ENCODE data around the gene OSBPL6. TPM values are rescaled to one million over a fixed set of nuclear protein-coding genes. Genes with fewer than 3 reads are reported as not detected.

OSBPL6 gene
- total and polyA plus RNA-seq, 2 donors from 2014 or later: 0.91 to 1.4 TPM

DNA sequence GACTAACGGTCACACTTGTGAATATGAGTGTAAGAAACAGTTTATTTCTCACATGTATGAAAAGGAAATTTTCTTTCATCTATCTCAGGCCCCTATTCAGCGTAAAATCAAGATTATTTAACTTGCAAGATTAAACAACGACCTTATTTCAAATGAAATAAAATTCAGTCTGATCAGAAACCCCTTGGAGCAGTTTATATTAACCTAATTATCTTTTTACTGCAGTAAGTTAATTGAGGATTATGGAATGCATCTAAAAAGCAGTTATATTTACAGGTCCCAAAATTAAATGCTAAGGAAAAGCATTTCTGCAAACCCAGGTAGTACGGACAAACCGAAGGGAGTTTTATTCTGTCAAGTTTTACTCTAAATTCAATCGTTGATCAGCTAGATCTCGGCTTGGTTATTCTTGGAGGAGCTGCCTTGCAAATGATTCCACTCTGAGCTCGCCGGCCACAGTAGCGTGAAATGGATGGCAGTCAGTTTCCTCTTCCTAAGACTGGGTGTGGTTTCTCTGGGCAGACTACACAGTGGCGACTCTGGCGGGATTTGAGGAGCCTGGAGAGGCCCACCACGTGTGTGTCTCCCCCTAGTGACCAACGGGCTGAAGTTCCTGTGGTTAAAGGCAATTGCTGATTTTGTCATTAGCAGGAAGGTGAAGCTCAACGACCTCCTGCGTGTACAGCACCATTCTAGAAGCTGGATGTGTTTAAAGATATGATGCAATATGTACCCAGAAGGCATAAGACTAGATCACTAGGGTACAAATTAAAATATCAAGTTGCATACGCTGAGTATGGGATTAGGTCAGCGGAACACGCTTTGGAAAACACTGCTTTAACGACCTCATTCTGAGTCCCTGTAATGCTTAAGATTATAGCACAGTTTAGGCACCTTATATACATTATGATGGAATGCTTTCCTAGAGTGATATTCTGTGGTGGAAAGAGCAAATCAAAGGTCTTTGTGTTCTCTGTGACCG is 220.2 kb downstream of the OSBPL6 start:
- no peaks in the 10 kb centered on the region for H3K27me3 ChIP-seq (ENCODE audit: control insufficient read depth, insufficient read depth, low read length)
- H3K9me3 ChIP-seq (ENCODE audit: control insufficient read depth in 2 of 3, insufficient read depth in 1 of 3, low read length in 3 of 3): no peaks in the 10 kb centered on the region
- peak overlapping the region; percentile 67 to 86 (median 79) for H3K4me3 ChIP-seq (ENCODE audit: low read length in 3 of 3)
- TF ChIP-seq, protein P1, sequence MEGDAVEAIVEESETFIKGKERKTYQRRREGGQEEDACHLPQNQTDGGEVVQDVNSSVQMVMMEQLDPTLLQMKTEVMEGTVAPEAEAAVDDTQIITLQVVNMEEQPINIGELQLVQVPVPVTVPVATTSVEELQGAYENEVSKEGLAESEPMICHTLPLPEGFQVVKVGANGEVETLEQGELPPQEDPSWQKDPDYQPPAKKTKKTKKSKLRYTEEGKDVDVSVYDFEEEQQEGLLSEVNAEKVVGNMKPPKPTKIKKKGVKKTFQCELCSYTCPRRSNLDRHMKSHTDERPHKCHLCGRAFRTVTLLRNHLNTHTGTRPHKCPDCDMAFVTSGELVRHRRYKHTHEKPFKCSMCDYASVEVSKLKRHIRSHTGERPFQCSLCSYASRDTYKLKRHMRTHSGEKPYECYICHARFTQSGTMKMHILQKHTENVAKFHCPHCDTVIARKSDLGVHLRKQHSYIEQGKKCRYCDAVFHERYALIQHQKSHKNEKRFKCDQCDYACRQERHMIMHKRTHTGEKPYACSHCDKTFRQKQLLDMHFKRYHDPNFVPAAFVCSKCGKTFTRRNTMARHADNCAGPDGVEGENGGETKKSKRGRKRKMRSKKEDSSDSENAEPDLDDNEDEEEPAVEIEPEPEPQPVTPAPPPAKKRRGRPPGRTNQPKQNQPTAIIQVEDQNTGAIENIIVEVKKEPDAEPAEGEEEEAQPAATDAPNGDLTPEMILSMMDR (IDR thresholded peaks at IDR 0.05; ENCODE audit: borderline replicate concordance, extremely low read depth, insufficient read depth): peak; percentile 87
- H3K27ac ChIP-seq (ENCODE audit: low read depth in 2 of 2, low read length in 2 of 2): peak overlapping the region in 1 of 2 donors; percentile 76
- H3K4me1 ChIP-seq (ENCODE audit: control insufficient read depth in 2 of 3, insufficient read depth in 2 of 3, low read depth in 1 of 3, low read length in 3 of 3): peaks cover 0 to 5% (median 0%) of the 10 kb centered on the region in 3 donors
- peak overlapping the region; percentile 26 to 63 (median 47) for H3K9ac ChIP-seq (ENCODE audit: low read length in 3 of 3)
- intact Hi-C loops (cut with DNase I): no loop called here
- FAIRE-seq: peak; percentile 62
- no peaks in the 10 kb centered on the region for H3K36me3 ChIP-seq (ENCODE audit: control insufficient read depth in 2 of 3, insufficient read depth in 3 of 3, low read length in 3 of 3)
- peak; percentile 93 to 97 (median 94) for DNase-seq

DNA sequence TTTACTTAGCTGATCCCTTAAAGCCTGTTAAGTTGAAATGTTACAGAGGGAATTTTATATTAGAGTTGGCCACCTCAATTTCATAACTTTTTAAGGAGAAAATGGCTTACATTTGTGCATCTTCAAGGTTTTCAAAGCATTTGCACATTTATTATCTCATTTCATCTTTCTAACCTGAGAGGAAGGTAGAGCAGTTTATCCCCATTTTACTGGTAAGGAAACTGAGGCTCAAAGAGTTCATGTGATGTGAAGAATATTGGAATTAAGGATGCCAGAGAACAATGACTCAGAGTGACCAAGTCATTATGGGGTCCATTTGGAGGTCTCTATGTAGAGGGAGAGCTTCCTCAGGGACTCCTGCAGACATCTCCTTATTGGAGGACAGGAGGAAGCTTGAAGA is 221.7 kb downstream of the OSBPL6 start:
- FAIRE-seq (no peak), DNase-seq (no peak)
- TF ChIP-seq, protein P1 (IDR thresholded peaks at IDR 0.05; ENCODE audit: borderline replicate concordance, extremely low read depth, insufficient read depth): no peak
- no peaks in the 10 kb centered on the region for H3K27me3 ChIP-seq (ENCODE audit: control insufficient read depth, insufficient read depth, low read length)
- H3K4me1 ChIP-seq (ENCODE audit: control insufficient read depth in 2 of 3, insufficient read depth in 2 of 3, low read depth in 1 of 3, low read length in 3 of 3): peaks cover 0 to 5% (median 0%) of the 10 kb centered on the region in 3 donors
- H3K36me3 ChIP-seq (ENCODE audit: control insufficient read depth in 2 of 3, insufficient read depth in 3 of 3, low read length in 3 of 3): no peaks in the 10 kb centered on the region
- no peaks in the 10 kb centered on the region for H3K9me3 ChIP-seq (ENCODE audit: control insufficient read depth in 2 of 3, insufficient read depth in 1 of 3, low read length in 3 of 3)
- H3K4me3 ChIP-seq (ENCODE audit: low read length in 3 of 3): no peak overlapping the region
- intact Hi-C loops (cut with DNase I): no loop called here
- H3K9ac ChIP-seq (ENCODE audit: low read length in 3 of 3): peak overlapping the region in 1 of 3 donors; percentile 6
- H3K27ac ChIP-seq (ENCODE audit: low read depth in 2 of 2, low read length in 2 of 2): no peak overlapping the region

DNA sequence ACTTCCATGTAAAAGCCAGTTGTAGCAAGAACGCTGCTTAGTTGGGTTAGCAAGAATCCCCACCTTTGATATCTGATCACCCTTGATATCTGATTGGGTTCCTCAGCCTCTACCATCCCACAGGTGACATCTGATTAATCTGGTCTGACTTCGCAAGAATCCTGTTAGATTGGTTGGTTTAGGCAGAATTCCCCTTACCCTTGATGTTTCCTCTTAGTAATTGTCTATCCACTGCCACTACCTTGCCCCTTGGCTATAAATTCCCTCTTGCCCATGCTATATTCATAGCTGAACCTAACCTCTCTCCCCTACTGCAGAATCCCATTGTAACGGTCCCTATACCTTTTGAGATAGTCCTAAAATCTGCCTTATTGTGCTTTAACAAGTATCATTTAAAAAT is 223.6 kb downstream of the OSBPL6 start:
- intact Hi-C loops (cut with DNase I): no loop called here
- DNase-seq: no peak
- no peak overlapping the region for H3K27ac ChIP-seq (ENCODE audit: low read depth in 2 of 2, low read length in 2 of 2)
- TF ChIP-seq, protein P1 (IDR thresholded peaks at IDR 0.05; ENCODE audit: borderline replicate concordance, extremely low read depth, insufficient read depth): no peak
- peaks cover 0 to 5% (median 0%) of the 10 kb centered on the region in 3 donors for H3K4me1 ChIP-seq (ENCODE audit: control insufficient read depth in 2 of 3, insufficient read depth in 2 of 3, low read depth in 1 of 3, low read length in 3 of 3)
- no peaks in the 10 kb centered on the region for H3K27me3 ChIP-seq (ENCODE audit: control insufficient read depth, insufficient read depth, low read length)
- H3K36me3 ChIP-seq (ENCODE audit: control insufficient read depth in 2 of 3, insufficient read depth in 3 of 3, low read length in 3 of 3): no peaks in the 10 kb centered on the region
- FAIRE-seq: no peak
- no peak overlapping the region for H3K4me3 ChIP-seq (ENCODE audit: low read length in 3 of 3)
- H3K9ac ChIP-seq (ENCODE audit: low read length in 3 of 3): no peak overlapping the region
- no peaks in the 10 kb centered on the region for H3K9me3 ChIP-seq (ENCODE audit: control insufficient read depth in 2 of 3, insufficient read depth in 1 of 3, low read length in 3 of 3)

Measured in kidney (tissue), 14 donors.